ENCODE data around the gene SUPT4H1.

The SUPT4H1 gene

GRCh38 chr17:58380207-58381123, 28.5 kb upstream of the SUPT4H1 start:
- DNase-seq: no peak

GRCh38 chr17:58379511-58379824, 27.5 kb upstream of the SUPT4H1 start:
- no peak for DNase-seq

GRCh38 chr17:58378733-58379510, 26.9 kb upstream of the SUPT4H1 start:
- no peak for DNase-seq

GRCh38 chr17:58377661-58378060, 25.7 kb upstream of the SUPT4H1 start:
- no peak for DNase-seq

GRCh38 chr17:58377093-58377601, 25.1 kb upstream of the SUPT4H1 start:
- no peak for DNase-seq

- DNase-seq: no peak
Measured at GRCh38 chr17:58376472-58377000, 24.5 kb upstream of the SUPT4H1 start.

- no peak for DNase-seq
Measured at GRCh38 chr17:58375811-58376210, 23.8 kb upstream of the SUPT4H1 start.

GRCh38 chr17:58375256-58375655, 23.3 kb upstream of the SUPT4H1 start:
- DNase-seq: no peak

- no peak for DNase-seq
Measured at GRCh38 chr17:58373923-58374322, 21.9 kb upstream of the SUPT4H1 start.

GRCh38 chr17:58373003-58373402, 21.0 kb upstream of the SUPT4H1 start:
- no peak for DNase-seq

- no peak for DNase-seq
Measured at GRCh38 chr17:58371300-58371950, 19.4 kb upstream of the SUPT4H1 start.

GRCh38 chr17:58370716-58371115, 18.7 kb upstream of the SUPT4H1 start:
- no peak for DNase-seq

- no peak for DNase-seq
Measured at GRCh38 chr17:58370309-58370708, 18.3 kb upstream of the SUPT4H1 start.

GRCh38 chr17:58369214-58370031, 17.4 kb upstream of the SUPT4H1 start:
- no peak for DNase-seq

GRCh38 chr17:58368860-58369213, 16.8 kb upstream of the SUPT4H1 start:
- no peak for DNase-seq

GRCh38 chr17:58367461-58367860, 15.5 kb upstream of the SUPT4H1 start:
- DNase-seq: no peak

GRCh38 chr17:58365980-58366595, 14.1 kb upstream of the SUPT4H1 start:
- no peak for DNase-seq

- DNase-seq: no peak
Measured at GRCh38 chr17:58365185-58365979, 13.4 kb upstream of the SUPT4H1 start.

GRCh38 chr17:58364270-58364942, 12.4 kb upstream of the SUPT4H1 start:
- DNase-seq: no peak

- DNase-seq: no peak
Measured at GRCh38 chr17:58363457-58364185, 11.6 kb upstream of the SUPT4H1 start.

Measured in activated effector memory CD4-positive, alpha-beta T cell treated with anti-CD3 and anti-CD28 coated beads, Interleukin-2, amount 50 U/mL, for 16 hours (primary cell).